Mononuclear cell (primary cell): ENCODE measurements around the gene CACNA1S. TPM values are rescaled to one million over a fixed set of nuclear protein-coding genes. Genes with fewer than 3 reads are reported as not detected.

Source experiments
- H3K27me3 ChIP-seq: 2 replicates; pipeline ENCODE4 v1.6.0; 2011; ENCODE audit warnings: low read length, control low read depth; ENCODE audit not compliant: insufficient read depth
- H3K4me1 ChIP-seq: 2 replicates; pipeline ENCODE4 v1.5.1; 2011; ENCODE audit warnings: mild to moderate bottlenecking, low read length, control low read depth; ENCODE audit not compliant: insufficient read depth
- H3K4me3 ChIP-seq: 2 replicates; pipeline ENCODE4 v1.5.1; 2011; ENCODE audit warnings: mild to moderate bottlenecking, low read length, moderate library complexity
- H3K9me3 ChIP-seq: 2 replicates; pipeline ENCODE4 v1.5.1; 2011; ENCODE audit warnings: low read depth, mild to moderate bottlenecking, control low read depth, low read length
- total RNA-seq: library from RNA; depleted of rRNA; stranded (reverse); fragments of >200 nt; gene quantifications from one replicate; pipeline ENCODE4 v1.2.3, GENCODE V29; 2012

The CACNA1S gene
- total RNA-seq, 1 donor: not detected

DNA sequence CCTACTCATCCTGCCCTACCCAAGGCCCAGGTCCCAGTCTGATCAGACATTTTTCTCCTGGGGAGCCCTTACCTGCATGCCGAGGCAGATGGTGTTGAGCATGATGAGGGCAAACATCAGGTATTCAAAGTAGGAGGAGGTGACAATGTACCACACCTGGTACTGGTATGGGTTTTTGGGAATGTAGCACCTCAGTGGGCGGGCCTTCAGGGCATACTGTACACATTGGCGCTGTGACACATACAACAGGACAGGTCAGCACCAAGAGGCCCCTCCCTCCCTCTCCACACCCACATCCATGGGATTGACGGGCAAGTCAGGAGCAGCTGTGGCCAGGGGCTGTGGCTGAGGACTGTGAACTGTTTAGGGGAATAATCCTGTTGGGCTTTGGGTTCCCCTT, 51.6 kb downstream of the CACNA1S start:
- H3K4me3 ChIP-seq: no peak overlapping the region
- H3K4me1 ChIP-seq: peaks cover 6% of the 10 kb centered on the region
- no peaks in the 10 kb centered on the region for H3K9me3 ChIP-seq
- no peaks in the 10 kb centered on the region for H3K27me3 ChIP-seq

GRCh38 chr1:201059871-201060555, 52.2 kb downstream of the CACNA1S start:
- H3K4me3 ChIP-seq: no peak overlapping the region
- no peaks in the 10 kb centered on the region for H3K9me3 ChIP-seq
- no peaks in the 10 kb centered on the region for H3K27me3 ChIP-seq
- peaks cover 6% of the 10 kb centered on the region for H3K4me1 ChIP-seq

GRCh38 chr1:201059401-201059800, 52.8 kb downstream of the CACNA1S start:
- H3K4me1 ChIP-seq: peaks cover 6% of the 10 kb centered on the region
- no peaks in the 10 kb centered on the region for H3K9me3 ChIP-seq
- H3K4me3 ChIP-seq: no peak overlapping the region
- no peaks in the 10 kb centered on the region for H3K27me3 ChIP-seq

DNA sequence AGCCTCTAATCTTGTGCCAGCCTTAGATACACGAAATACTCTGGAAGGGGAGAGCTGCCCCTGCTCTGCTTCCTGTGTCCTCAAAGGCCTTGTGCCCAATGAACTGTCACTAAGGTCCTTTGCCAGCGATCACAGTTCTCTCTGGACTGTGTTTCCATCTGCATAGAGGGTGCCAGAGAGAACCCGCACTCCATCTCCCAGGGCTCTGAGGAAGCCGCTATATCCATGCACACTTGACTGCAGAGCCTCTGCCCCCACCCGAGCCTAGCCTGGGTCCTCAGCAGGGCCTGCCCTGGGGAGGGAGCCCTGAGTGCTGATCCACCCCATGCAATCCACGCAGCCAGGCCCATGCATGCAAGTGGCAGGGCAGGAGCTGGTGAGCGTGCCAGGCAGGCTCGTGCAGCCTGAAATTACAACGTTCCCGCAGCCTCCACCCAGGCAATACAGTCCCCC, 58.1 kb downstream of the CACNA1S start:
- H3K27me3 ChIP-seq: no peaks in the 10 kb centered on the region
- H3K4me1 ChIP-seq: peaks cover 6% of the 10 kb centered on the region
- no peaks in the 10 kb centered on the region for H3K9me3 ChIP-seq
- H3K4me3 ChIP-seq: no peak overlapping the region

GRCh38 chr1:201053155-201053860, 58.9 kb downstream of the CACNA1S start:
- peaks cover 6% of the 10 kb centered on the region for H3K4me1 ChIP-seq
- no peak overlapping the region for H3K4me3 ChIP-seq
- no peaks in the 10 kb centered on the region for H3K9me3 ChIP-seq
- H3K27me3 ChIP-seq: no peaks in the 10 kb centered on the region

DNA sequence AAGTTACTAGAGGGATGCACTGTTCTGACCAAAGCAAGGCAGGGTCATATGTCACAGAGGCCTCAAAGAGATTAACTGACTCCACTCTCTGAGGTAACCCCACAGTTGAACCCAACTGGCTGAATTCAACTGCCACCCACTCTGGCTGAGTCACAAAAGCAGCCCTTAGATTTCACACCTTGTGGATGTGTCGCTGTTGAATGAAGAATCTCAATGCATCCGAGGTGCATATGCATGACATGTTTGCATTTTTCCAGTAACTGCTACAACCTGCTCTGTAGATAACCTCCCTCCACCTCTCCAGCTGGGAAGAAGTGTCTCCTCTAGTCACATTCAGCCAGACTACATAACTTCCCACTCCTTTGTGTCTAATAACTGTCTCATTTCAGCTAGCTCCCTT, 60.8 kb downstream of the CACNA1S start:
- Histone ChIP-seq H3K4me1 (peaks cover 5% of the 10 kb centered on the region), H3K27me3 (no peaks in the 10 kb centered on the region), H3K9me3 (no peaks in the 10 kb centered on the region), H3K4me3 (no peak overlapping the region)

DNA sequence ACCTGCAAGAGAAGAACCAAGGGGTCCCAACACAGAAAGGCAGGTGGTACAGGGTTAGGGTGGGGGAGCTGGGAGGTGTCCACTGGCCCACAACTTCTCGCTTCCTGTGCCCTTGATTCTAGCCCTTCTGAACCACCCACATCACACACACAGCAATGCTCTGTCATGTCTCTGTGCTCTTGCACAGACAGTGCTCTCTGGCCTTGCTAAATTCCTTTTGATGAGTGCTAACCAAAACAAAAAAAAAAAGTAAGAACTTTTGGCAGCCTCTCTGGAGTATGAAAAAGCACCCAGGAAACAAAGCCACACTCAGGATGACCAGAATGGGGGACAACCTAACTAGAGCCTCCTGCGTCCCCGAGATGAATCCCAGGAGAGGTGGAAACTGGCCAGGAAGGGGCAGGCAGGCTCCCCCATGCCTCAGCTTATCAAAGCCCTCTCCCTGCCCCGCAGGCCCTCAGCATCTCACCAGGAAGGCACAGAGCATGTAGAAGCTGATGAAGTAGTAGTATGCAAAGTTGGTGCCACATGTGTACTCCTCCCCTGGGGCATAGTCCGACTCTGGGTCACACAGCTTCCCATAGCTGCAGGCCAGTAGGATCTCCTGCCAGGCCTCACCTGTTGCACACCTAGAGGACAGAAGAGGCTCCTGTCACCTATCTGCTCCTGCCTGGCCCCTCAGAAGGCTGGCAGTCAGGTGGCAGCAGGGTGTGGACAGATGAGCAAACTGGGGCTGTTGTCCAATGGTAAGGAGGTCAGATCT, 61.5 kb downstream of the CACNA1S start:
- no peaks in the 10 kb centered on the region for H3K27me3 ChIP-seq
- H3K4me1 ChIP-seq: no peaks in the 10 kb centered on the region
- H3K9me3 ChIP-seq: no peaks in the 10 kb centered on the region
- H3K4me3 ChIP-seq: no peak overlapping the region

- Histone ChIP-seq H3K4me3 (no peak overlapping the region), H3K9me3 (no peaks in the 10 kb centered on the region), H3K27me3 (no peaks in the 10 kb centered on the region), H3K4me1 (no peaks in the 10 kb centered on the region)
Observed at GRCh38 chr1:201049248-201049831, 62.9 kb downstream of the CACNA1S start.

- Histone ChIP-seq H3K27me3 (no peaks in the 10 kb centered on the region), H3K4me3 (no peak overlapping the region), H3K9me3 (no peaks in the 10 kb centered on the region), H3K4me1 (no peaks in the 10 kb centered on the region)
Observed at GRCh38 chr1:201048521-201048920, 63.7 kb downstream of the CACNA1S start.

DNA sequence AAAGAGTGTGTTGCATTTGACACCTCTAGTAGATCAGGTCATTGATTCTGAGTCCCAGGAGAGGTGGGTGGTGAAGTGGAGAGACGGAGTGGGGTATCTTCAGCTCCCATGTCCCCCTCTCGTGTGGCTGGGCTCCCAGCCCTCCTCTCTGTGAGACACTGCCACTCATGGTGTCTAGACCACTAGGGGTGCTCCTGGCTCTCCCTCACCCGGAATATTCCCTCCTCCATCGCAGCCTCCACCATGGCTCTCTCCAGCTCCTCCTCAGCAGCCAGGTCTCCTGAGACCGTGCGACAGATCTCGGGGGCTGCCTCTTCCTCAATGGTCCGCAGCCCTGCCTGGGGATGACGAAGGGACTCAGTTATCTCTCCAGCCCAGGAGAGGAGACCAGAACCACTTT, 68.1 kb downstream of the CACNA1S start:
- H3K9me3 ChIP-seq: no peaks in the 10 kb centered on the region
- no peaks in the 10 kb centered on the region for H3K27me3 ChIP-seq
- peaks cover 6% of the 10 kb centered on the region for H3K4me1 ChIP-seq
- H3K4me3 ChIP-seq: no peak overlapping the region

DNA sequence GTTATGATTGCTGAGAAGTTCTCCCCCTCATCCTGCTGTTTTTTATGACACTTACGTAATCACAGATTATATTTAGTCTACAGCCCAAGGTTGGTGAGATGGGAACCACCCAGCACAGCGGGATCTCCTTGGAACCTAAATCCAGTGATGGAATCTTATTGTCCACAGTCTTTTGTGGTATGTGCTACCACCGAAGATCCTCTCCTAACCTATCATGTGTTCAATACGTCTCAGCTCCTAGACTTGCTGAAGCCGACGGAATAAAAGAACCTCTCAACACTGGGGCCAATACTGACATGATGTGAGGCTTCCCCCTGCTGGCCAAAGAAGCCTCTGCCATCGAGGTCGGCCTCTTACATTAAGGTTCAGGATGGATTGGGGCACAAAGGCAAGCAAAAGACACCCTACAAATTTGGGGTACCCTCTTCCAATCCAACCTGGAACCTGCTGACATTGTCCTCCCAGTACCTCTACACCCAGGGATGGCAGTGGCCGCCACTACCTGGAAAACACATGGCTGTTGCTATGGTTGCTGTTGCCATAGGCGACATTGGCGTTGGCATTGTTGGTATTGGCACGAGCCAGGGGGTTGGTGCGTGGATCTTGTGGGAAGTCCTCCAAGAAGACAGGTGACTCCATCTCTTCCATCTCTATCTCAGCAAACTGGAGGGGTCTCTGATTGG, 69.3 kb downstream of the CACNA1S start:
- Histone ChIP-seq H3K27me3 (no peaks in the 10 kb centered on the region), H3K9me3 (no peaks in the 10 kb centered on the region), H3K4me3 (no peak overlapping the region), H3K4me1 (peaks cover 6% of the 10 kb centered on the region)

- no peak overlapping the region for H3K4me3 ChIP-seq
- no peaks in the 10 kb centered on the region for H3K9me3 ChIP-seq
- H3K27me3 ChIP-seq: no peaks in the 10 kb centered on the region
- peaks cover 6% of the 10 kb centered on the region for H3K4me1 ChIP-seq
Observed at GRCh38 chr1:201041011-201041410, 71.2 kb downstream of the CACNA1S start.

DNA sequence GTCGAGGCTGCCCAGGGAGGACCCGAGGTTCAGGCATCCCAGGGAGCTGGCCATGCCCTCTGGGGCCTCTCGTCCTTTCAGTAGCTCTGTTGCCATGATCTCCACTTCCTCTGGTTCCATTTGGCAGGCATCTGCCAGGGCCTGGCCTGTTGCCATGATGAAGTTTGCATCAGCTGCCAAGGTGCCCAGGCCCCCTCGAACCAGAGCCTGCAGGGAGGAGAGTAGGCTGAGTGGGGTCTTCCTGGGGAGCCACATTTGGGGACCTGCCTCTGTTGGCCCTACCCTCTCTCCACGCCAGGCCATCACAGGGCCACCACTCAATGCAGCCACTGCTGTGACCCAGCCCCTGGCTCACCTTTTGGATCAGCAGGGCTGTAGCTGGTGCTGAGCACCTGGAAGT, 72.3 kb downstream of the CACNA1S start:
- Histone ChIP-seq H3K4me1 (peaks cover 6% of the 10 kb centered on the region), H3K4me3 (no peak overlapping the region), H3K27me3 (no peaks in the 10 kb centered on the region), H3K9me3 (no peaks in the 10 kb centered on the region)

- H3K27me3 ChIP-seq: no peaks in the 10 kb centered on the region
- H3K4me1 ChIP-seq: peaks cover 6% of the 10 kb centered on the region
- no peak overlapping the region for H3K4me3 ChIP-seq
- H3K9me3 ChIP-seq: no peaks in the 10 kb centered on the region
Observed at GRCh38 chr1:201039418-201039817, 72.8 kb downstream of the CACNA1S start.
